Measurements from ENCODE around the gene DAP.
A peak's percentile ranks its signal among the peaks of the same experiment; 100 is the strongest.

Gene DAP

GRCh38 chr5:10671041-10672008 lies 89.7 kb downstream of the DAP start:
- DNase-seq (ENCODE audit: low read depth) = no peak

- no peak for DNase-seq (ENCODE audit: low read depth)
Measured at GRCh38 chr5:10669983-10670382, 91.1 kb downstream of the DAP start.

- no peak for DNase-seq (ENCODE audit: low read depth)
Measured at GRCh38 chr5:10668697-10669096, 92.3 kb downstream of the DAP start.

DNA sequence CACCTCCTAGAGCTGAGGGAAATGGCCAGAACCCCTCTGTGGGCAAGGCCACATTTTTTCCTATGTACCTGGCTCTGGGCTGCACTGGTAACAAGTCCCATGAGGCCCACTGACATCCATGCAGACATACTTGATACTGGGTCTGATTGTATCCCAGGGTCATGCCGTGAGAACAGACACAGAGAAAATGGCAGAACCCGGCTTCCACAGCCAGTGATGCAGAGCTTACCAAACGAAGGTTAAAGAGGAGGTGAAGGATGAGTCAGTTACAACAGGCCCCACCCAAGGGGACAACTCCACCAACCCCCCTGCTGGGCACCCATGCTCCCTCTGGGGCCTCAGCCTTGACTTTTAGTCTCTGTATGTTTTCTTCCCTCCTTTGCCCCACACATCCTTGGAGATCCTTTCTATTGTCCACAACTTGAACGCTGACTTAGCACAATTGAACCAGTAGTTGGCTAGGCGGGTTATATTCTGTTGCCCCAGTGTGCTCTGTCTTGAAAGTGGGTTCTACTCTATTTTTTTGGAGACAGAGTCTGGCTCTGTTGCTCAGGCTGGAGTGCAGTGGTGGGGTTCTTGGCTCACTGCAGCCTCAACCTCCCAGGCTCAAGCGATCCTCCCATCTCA lies 93.5 kb downstream of the DAP start:
- DNase-seq (ENCODE audit: low read depth) = no peak

GRCh38 chr5:10666531-10667299 lies 94.3 kb downstream of the DAP start:
- DNase-seq (ENCODE audit: low read depth) = no peak

GRCh38 chr5:10665799-10666198 lies 95.2 kb downstream of the DAP start:
- no peak for DNase-seq (ENCODE audit: low read depth)

- DNase-seq (ENCODE audit: low read depth) = peak; percentile 16
Measured at GRCh38 chr5:10664180-10664769, 96.8 kb downstream of the DAP start.

GRCh38 chr5:10663489-10664179 lies 97.4 kb downstream of the DAP start:
- peak; percentile 51 for DNase-seq (ENCODE audit: low read depth)

DNA sequence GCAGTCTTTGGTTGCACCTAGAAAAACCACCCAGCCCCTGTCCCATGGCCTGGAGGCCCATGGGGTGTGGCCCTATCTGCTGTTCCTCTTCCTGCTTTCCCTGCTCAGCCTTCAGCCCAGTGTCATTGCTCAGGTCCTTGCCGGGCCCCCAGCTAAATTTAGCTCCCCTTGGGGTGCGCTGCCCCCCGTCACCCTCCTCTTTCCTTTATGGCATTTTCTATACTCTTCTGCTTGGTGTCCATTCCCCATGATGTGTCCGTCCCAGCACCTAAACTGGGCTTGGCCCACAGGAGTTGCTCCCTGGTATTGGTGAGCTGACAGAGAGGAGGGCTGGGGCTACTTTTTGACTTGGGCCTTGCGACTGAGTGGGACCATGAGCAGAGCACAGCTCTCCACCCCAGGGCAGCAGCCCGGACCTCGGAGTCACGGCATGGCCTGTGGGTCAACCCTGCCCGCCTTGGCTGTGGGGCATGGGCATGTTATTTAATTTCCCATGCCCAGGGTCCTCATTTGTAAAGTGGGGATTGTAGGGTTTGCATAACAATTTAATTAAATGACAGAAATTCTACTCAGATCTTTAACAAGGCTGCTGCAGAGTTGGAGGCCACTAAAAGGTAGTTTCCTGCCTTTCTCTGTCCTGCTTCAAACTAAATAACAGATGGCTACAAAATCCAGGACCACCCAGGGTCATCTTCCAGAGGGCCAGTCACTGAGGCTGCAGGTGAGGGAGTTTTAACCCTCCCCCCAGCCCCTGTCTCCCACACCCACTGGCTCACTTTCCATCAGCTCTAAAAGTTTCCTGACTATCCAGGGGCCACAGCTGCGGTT lies 98.2 kb downstream of the DAP start:
- no peak for DNase-seq (ENCODE audit: low read depth)

- DNase-seq (ENCODE audit: low read depth) = no peak
Measured at GRCh38 chr5:10662083-10662482, 99.0 kb downstream of the DAP start.

GRCh38 chr5:10661401-10661800 lies 99.6 kb downstream of the DAP start:
- no peak for DNase-seq (ENCODE audit: low read depth)

- no peak for DNase-seq (ENCODE audit: low read depth)
Measured at GRCh38 chr5:10660720-10661387, 100.2 kb downstream of the DAP start.

GRCh38 chr5:10660135-10660534 lies 100.9 kb downstream of the DAP start:
- DNase-seq (ENCODE audit: low read depth) = no peak

DNA sequence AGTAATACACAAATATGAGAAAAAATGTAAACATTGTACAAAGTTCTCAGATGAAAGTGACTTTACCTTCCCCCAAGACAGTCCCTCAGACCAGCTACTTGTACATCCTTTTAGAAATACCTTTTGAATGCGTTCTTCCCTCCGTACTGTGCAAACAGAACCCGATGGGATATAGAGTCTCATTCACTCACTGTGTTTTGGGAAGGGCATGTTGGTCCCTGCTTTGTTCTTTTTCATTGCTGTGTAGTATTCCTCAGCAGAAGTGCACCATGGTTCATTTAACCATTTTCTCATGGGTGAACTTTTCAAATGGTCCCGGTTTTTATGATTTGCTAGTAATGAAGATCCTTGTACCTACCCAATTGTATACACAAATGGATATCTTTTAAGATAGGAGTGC lies 102.8 kb downstream of the DAP start:
- DNase-seq (ENCODE audit: low read depth) = no peak

DNA sequence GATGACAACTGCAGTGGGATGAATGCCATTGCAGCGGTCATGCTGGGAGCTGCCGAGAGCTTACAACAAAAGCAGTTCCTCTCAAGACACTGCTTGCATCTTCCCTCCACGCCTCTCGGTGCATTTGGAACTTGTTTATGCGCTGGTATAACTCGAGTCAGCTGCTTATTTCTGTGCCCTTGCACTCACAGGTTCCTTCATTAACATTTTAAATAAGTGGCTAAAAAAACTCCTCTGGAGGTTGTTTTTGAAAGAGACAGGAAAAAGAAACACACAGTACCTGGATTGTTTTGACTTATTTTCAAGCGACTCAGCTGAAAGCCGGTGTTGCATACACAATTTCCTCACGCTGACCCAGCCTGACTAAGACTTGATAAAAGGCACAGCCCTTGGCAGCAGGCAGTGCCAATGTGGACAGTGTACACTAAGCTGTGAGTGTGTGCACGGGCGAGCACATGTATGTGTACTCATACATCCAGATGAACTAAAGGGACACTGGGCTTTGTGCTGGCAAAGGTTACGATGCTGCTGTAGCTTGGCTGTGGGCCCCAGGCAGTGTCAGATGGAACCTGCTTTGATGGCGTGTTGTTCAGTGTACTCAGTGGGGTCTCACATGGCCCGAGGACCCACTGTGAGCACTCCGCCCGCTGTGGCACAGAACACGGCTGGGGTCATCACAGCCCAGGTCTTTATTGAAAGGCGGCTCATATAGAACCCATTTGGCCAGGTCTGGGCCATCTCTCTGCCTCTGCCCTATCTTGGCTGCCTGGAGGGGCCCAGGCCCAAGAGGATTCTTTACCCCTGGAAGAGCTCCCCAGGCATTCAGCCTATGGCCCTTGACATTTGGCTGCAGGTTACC lies 104.8 kb downstream of the DAP start:
- DNase-seq (ENCODE audit: low read depth) = no peak

- no peak for DNase-seq (ENCODE audit: low read depth)
Measured at GRCh38 chr5:10655161-10655971, 105.7 kb downstream of the DAP start.

GRCh38 chr5:10654566-10654965 lies 106.5 kb downstream of the DAP start:
- DNase-seq (ENCODE audit: low read depth) = no peak

- DNase-seq (ENCODE audit: low read depth) = no peak
Measured at GRCh38 chr5:10653751-10654400, 107.2 kb downstream of the DAP start.

Data from fibroblast of the conjunctiva (primary cell).